HG03521 (cell line): ENCODE results near the gene NOP53.
"Not testable (repeated sequence)": the region's sequence is repeated elsewhere in the genome, so short reads cannot be mapped to it uniquely, and the experiment has no call there.

Experiments
- ATAC-seq: cut with Tn5 transposase; IDR thresholded peaks from one replicate; pipeline ENCODE4 v1.9.1; 2021; ENCODE audit warnings: mild to moderate bottlenecking, moderate library complexity; ENCODE audit not compliant: unreplicated experiment

The NOP53 gene

DNA sequence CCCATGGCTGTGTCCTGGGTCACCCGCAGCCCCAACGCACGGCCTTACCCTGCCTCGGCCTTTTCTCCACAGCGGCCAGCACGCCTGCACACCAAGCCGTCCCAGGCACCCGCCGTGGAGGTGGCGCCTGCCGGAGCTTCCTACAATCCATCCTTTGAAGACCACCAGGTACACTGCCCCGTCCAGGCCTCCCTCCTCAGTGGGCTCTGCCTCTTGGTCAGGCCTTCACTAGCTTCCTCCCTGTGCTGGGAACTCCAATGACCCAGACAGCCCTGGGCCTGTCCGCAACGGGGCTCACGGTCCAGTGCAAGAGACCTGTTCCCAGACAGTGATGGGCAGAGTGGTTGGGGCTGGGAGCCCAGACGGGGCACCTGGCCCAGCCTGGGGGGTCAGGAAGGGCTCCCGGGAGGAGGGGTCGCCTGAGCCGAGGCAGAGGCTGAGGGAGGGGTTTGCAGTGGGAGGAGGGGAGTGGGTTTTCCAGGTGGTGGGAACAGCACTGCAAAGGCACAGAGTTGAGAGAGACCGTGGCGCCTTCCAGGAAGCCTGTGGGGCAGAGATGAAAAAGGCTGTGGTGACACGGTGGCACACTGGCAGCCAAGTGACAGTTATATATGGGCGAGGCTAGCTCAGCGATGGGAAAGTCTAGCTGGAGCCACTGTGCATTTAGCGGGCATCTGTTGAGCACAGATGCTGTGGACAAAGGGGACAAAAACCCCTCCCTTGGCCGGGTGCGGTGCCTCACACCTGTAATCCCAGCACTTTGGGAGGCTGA lies 7.3 kb downstream of the NOP53 start:
- no peak for ATAC-seq

DNA sequence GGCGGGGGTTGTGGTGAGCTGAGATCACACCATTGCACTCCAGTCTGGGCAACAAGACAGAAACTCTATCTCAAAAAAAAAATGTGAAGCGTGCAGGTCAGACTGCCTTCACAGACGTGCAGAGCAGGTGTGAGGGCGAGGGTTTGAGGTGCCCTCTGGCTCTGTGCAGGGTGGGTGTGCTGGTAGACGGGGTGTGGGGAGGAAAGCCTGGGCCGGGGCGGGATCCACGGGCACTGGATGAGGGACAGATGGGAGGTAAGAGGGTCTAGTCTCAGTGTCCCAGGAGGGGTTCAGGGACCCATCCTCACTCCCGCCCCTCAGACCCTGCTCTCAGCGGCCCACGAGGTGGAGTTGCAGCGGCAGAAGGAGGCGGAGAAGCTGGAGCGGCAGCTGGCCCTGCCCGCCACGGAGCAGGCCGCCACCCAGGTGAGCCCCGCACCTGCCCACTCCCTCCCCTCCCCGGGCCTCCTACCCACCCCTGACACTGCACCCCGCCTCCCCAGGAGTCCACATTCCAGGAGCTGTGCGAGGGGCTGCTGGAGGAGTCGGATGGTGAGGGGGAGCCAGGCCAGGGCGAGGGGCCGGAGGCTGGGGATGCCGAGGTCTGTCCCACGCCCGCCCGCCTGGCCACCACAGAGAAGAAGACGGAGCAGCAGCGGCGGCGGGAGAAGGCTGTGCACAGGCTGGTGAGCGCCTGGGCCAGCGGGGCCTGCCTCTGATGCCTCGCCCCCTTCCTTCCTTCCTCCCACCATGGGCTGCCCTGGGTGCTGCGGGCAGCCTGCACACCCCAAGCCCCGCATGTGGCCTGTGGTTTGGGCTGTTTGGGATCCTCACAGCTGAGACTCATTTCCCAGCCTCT lies 9.1 kb downstream of the NOP53 start:
- no peak for ATAC-seq

DNA sequence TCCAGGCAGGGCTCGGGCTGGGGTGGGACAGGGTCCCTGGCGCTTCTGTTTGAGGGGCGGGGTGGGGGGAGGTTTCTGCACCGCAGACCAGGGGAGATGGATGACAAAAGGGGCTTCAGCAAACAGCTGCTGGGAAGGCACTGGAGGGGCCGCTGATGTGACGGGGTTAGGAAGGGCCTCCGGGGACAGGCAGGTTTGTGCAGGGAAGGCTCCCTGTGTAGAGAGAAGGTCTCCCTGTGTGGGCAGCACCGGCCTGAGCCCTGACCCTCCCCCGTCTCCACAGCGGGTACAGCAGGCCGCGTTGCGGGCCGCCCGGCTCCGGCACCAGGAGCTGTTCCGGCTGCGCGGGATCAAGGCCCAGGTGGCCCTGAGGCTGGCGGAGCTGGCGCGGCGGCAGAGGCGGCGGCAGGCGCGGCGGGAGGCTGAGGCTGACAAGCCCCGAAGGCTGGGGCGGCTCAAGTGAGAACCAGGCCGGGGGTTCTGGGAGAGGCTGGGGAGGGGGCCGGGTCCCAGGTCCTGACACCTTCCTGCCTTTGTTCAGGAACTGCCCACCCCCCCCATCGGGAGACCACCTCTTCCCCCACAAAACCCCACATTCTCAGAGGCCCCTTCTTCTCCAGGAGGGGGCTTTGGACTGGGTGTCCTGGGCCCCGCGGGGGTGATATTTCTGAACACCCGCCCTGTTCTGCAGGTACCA lies 9.9 kb downstream of the NOP53 start:
- ATAC-seq = no peak

DNA sequence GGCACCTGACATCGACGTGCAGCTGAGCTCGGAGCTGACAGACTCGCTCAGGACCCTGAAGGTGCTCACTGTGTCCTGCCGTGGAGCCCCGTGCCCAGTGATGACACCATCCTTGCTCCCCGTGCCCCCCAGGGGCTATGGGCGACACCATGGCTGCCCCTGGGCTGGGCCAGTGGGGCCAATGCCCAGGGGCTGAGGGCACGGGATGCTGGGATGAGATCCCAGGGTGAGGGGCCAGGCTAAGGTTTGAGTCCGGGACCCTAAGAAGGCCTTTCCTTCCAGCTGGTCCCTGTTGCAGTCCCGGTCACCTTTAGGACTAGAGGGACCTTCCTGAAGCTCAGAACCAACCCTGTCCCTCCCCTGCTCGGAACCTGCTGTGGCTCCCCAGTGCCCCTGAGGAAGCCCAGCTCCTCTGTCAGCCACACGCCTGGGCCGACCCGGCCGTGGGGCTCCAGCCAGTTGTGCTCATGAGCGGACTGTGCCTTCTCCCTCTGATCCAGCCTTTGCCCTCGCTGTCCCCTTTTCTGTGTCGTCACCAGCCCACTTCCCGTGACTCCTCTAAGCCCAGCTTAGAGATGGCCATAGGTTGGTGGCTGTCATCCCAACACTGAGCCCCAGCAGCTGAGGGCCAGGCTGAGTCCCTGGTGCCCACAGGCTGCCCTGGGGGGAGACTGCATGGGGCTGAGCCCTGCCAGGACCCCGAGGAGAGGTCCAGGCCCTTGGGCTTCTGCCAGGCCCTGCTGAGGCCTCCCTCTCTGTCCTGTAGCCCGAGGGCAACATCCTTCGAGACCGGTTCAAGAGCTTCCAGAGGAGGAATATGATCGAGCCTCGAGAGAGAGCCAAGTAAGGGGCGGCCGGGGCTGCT lies 10.6 kb downstream of the NOP53 start:
- ATAC-seq = no peak

DNA sequence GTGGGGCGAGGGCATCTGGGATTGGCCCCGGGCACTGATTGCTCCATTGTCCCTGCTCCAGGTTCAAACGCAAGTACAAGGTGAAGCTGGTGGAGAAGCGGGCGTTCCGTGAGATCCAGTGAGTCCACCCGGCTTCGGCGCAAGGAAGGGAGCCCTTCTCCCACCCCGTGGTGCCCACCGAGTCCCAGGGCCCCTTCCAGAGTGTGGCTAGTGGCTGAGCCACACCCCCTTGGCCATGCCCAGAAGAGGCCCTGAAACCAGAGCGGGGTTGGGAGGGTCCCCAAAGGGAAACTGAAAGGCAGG lies 11.2 kb downstream of the NOP53 start:
- ATAC-seq = no peak

DNA sequence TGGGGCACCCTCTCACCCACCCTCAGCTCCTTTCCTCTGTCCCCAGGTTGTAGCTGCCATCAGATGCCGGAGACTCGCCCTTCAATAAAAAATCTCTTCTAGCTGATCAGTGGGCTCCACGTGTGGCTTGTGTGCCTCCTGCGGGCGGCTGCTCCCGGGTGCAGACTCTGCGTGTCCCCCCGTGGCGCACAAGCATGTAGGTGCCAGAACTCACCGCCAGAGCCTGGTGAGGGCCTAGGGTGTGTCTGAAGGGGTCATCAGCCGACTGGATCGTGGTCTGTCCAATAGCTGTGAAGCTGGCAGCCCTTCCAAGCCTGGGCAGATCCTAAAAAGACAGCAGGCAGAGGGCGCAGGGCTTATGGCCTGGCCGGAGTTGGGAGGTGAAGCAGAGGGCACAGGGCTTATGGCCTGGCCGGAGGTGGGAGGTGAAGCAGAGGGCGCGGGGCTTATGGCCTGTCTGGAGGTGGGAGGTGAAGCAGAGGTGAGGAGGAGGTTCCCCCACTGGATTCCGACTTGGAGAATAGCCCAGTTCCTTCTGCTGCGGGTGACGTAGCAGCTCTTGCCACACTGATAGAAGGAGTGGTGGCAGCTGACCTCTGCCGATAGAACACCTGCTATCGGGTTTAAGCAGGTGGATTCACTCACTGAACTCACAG lies 11.7 kb downstream of the NOP53 start:
- ATAC-seq = no peak

DNA sequence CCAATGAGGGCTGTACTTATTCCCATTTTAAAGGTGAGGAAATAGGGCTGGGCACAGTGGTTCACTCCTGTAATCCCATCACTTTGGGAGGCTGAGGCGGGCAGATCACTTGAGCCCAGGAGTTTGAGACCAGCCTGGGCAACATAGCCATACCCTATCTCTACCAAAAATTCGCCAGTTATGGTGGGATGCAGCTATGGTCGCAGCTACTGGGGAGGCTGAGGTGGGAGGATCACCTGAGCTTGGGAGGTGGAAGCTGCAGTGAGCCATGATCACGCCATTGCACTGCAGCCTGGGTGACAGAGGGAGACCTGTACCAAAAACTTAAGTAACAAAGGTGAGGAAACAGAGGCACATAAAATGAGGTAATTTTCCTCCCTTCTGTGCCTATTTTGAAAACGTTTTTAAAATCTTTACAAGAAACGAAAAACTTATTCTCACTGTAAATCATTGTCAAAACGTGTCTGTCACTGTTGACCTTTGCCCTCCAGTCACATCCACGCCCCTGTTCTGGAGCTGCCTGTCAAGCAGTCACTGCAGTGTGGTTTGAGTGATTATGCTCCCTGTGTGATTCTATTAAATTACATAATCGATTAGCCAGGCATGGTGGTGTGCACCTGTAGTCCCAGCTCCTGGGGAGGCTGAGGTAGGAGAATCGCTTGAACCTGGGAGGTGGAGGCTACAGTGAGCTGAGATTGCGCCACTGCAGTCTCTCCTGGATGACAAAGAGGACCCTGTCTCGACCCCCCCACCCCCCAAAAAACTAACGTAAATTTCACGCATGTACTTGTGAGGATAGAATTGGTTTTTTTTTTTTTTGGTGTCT lies 12.5 kb downstream of the NOP53 start:
- ATAC-seq = no peak

DNA sequence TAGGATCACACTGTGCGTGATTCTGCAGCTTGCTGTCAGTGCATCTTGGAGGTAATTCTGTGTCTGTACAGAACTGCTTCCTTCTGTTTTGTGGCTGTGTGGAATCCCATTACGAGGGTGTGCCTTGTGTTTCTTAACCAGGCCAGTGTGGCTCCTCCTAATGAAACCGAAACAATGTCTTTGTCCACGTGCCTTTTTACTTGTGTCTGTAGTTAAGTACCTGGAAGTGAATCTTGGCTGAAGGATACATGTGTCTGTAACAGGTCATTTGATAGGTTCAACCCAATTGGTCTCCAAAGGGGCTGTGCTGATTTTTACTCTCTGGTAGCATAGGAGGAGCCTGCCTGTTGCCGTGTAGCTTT lies 13.1 kb downstream of the NOP53 start:
- ATAC-seq = no peak

DNA sequence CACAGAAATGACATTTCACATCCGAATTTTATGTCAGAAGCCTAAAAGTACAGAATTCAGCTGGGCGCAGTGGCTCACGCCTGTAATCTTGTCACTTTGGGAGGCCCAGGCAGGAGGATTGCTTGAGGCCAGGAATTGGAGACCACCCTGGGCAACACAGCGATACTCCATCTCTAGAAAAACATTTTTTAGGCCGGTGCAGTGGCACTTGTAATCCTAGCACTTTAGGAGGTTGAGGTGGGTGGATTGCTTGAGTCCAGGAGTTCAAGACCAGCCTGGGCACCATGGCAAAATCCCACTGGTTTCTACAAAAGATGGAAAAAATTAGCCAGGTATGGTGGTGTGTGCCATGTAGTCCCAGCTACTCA lies 15.3 kb downstream of the NOP53 start:
- ATAC-seq = no peak

DNA sequence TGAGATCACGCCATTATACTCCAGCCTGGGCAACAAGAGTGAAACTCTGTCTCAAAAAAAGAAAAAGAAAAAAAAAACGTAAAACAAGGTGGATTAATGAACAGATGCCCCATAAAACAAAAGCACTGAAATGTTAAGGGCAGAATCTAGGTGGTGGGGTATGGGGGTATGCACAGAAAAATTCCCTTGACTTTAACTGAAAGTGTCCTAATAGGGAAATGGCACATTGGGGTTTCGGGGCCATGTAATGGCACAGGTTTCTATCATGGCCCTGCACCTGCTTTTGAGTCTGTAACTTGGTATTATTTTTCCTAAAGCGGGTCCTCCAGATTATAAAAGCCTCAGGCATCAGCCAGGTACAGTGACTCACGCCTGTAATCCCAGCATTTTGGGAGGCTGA lies 16.2 kb downstream of the NOP53 start:
- no peak for ATAC-seq

DNA sequence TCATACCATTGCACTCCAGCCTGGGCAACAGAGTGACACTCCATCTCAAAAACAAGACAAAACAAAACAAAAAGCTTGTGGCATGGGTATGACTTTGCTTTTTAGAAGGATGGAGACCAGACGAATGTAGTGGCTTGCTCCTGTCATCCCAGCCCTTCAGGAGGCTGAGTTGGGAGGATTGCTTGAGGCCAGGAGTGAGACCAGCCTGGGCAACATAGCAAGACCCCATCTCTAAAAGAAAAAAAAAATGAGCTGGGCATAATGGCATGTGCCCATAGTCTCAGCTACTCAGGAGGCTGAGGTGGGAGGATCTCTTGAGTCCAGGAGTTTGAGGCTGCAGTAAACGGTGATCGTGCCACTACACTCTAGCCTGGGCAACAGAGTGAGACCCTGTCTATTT lies 16.8 kb downstream of the NOP53 start:
- ATAC-seq = no peak

DNA sequence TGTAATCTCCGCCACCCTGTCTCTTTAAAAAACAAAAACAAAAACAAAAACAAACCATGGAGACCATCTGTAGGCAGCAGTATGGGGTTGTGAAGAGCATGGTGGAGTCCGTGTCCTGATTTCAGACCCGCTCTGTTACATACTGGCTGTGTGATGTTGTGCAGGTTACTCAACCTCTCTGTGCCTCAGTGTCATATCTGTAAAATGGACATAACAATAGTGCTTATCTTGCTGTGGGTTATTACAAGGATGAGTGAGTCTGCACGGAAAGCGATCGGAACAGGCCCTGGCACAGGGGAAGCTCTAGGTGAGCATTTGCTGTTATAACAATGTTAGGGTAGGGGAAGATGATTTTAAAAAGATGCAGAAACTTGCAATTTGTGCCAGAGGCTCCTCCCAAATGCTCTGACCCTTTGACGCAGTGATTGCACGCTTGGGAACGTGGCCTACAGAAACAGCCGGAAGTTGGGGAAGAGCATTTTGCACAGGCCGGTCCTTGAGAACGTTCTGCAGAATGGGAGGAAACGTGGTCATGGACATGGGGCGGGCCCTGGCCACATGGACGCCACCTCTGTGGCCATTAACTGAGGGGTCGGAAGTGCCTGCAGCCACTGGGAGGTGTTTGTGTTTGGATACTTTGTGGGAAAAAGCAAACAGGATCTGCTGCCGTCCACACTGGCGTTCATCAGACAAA lies 17.4 kb downstream of the NOP53 start:
- ATAC-seq = no peak

DNA sequence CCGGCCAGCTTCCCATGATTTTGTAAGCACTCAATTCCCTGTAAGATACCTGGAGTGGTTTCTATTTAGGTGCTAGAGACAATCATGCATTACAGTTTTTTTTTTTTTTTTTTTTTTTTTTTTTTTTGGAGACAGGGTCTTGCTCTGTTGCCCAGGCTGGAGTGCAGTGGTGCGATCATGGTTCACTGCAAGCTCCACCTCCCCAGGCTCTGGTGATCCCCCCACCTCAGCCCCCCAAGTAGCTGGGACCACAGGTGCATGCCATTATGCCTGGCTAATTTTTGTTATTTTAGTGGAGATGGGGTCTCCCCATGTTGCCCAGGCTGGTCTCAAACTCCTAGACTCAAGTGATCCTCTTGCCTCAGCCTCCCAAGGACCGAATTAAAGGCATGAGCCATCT lies 19.4 kb downstream of the NOP53 start:
- ATAC-seq = not testable (repeated sequence)

DNA sequence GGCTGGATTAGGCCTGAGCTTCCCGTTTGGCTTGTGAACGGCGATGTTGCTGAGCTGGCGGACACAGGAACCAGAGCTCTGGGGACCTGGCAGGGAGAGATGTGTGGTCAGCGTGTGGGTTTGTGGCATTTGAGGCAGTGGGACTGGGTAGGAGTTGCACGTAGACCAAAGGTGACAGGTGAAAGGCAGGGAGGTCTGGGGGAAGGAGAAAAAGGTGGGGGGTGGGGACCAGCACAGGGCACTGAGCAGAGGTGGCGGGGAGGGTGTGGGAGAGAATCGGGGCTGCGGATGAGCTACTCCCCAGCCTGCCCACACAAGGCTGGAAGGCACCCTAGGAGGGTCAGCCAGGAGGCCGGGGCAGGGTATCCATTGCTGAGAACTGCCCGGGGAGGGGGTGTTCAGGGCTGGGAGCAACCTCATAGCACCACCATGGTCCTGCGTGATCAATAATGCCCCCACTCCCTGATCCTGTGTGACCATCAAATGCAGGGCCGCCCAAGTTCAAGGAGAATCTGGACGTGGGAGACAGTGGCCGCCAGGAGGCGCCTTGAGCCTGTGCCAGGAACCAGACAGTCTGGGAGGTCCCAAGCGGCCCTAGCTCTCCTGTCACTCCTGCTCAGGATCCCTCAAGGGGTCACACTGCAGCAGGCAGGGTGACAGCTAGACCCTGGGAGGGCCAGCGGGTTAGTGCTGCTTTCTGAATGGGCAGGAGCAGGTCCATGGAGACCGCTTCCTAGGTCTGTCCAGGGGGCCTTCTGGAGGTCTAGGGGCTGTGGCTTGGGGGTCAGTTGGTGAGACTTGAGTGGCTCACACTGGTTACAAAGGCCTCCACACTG lies 20.4 kb downstream of the NOP53 start:
- ATAC-seq = no peak

DNA sequence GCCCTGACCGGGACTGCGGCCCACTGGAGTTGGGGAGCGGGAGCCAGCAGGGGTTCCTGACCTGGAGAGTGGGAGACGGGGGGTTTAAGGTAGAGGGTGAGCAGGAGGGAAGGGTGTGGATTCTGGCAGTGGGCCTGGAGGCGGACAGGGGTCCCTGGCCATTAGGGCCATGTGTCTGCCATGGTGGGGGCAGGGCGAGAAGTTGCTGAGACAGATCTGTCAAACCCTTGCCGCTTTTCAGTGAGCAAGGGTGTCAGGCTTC lies 20.9 kb downstream of the NOP53 start:
- no peak for ATAC-seq

DNA sequence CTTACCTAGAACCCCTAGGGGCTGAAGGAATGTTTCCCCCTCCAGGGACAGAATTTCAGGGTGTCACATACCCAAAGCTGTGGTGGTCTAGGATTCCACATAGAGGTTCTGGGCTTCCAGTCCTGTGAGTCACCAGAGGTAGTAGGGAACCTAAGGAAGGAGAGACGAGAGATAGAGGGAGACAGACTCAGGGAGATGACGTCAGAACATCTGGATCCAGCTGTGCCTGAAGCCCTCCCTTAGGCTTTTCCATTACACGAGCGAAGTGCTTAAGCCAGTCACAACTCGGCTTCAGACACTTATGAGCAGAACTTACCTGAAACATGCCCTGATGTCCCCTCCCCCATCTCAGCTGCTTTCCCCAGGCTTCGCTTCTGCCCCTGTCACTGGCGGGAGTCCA lies 21.3 kb downstream of the NOP53 start:
- no peak for ATAC-seq

DNA sequence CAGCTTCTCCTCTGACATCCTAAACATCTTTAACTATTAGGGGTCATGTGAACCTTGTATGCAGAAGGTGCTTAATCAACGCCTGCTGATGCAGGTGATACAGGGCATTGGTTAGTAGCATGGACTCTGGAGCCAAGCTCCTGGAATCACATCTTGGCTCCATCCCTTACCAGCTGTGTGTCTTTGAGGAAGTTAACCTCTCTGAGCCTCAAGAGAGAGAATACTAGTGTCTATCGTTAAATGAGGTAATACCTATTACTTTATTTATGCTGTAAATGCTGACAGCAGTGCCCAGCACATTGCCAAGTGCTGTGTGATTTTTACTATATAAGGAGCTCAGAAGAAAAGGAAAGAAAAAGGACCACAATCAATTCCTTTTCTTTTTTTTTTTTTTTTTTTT lies 22.0 kb downstream of the NOP53 start:
- no peak for ATAC-seq

DNA sequence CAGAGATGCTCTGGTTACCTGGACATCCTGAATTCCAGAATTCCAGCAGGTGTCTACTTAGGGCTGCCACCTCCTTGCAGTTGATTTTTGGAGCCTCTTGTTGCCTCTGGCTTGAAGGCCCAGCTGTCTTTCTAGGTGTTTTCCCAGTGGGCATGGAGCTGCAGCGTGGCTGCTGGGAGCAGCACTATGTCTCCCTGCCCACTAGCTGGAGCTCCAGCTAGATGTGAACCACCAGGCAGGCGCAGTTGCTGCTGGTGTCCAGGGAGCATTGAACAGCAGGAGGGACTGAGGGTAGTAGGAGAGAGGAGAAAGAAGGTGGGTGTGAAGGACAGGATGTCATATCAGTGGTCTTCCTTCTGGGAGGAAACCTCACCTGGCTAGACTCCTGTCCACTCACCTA lies 23.3 kb downstream of the NOP53 start:
- no peak for ATAC-seq

DNA sequence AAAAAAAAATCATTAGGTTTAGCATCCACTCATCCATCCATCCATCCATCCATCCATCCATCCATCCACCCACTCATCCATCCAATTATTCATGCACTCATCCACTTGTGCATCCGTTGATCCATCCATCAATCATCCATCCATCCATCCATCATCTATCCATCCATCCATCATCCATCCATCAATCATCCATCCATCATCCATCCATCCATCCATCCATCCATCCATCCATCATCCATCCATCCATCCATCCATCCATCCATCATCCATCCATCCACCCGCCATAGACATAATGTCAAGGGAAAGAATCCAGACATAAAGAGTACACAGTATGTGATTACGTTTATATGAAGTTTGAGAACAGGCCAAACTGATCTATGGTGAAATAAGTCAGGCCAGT lies 24.2 kb downstream of the NOP53 start:
- ATAC-seq = no peak
